ENCODE data around the gene COL10A1.
"Not testable (repeated sequence)": the region's sequence is repeated elsewhere in the genome, so short reads cannot be mapped to it uniquely, and the experiment has no call there.

COL10A1 gene

DNA sequence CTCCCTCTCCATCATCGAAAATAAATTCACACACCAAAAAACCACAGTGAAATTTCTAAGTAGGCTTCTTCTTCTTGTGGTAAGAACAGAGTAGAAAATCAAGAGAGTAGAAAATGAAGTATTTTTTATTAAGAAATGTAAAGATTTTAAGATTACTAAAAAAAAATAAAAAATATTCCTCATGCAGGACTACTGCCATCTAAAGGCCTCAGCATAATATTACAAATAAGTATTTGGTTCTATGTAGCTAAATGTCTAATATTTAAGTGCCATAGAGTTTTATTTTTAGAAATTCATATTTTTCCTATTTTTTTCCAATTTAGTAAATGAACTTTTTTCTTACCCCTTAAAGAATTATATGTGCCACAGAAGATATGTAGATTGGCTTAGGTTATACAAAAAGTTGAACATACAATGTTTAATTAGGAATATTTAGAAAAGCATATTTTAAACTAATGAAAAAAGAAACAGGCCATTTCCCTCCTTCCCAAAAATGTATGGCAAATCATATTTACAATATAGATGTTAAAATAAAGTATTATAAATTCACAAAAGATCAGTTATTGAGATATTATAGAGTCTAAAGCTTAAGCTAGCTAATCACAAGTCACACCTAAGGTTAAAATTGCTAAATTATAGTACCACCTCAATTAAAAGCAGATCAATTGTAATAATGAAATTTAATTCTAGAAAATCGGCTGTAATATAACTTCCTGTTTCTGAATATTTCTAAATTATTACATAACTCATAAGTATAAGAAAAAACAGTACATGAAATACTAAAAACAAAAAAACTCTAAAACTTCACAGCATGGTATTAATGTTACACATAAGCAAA, 28.7 kb downstream of the COL10A1 start:
- TF ChIP-seq, protein P1, sequence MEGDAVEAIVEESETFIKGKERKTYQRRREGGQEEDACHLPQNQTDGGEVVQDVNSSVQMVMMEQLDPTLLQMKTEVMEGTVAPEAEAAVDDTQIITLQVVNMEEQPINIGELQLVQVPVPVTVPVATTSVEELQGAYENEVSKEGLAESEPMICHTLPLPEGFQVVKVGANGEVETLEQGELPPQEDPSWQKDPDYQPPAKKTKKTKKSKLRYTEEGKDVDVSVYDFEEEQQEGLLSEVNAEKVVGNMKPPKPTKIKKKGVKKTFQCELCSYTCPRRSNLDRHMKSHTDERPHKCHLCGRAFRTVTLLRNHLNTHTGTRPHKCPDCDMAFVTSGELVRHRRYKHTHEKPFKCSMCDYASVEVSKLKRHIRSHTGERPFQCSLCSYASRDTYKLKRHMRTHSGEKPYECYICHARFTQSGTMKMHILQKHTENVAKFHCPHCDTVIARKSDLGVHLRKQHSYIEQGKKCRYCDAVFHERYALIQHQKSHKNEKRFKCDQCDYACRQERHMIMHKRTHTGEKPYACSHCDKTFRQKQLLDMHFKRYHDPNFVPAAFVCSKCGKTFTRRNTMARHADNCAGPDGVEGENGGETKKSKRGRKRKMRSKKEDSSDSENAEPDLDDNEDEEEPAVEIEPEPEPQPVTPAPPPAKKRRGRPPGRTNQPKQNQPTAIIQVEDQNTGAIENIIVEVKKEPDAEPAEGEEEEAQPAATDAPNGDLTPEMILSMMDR (conservative IDR thresholded peaks at IDR 0.05): peak; percentile 83
- no peak overlapping the region for H3K27ac ChIP-seq

DNA sequence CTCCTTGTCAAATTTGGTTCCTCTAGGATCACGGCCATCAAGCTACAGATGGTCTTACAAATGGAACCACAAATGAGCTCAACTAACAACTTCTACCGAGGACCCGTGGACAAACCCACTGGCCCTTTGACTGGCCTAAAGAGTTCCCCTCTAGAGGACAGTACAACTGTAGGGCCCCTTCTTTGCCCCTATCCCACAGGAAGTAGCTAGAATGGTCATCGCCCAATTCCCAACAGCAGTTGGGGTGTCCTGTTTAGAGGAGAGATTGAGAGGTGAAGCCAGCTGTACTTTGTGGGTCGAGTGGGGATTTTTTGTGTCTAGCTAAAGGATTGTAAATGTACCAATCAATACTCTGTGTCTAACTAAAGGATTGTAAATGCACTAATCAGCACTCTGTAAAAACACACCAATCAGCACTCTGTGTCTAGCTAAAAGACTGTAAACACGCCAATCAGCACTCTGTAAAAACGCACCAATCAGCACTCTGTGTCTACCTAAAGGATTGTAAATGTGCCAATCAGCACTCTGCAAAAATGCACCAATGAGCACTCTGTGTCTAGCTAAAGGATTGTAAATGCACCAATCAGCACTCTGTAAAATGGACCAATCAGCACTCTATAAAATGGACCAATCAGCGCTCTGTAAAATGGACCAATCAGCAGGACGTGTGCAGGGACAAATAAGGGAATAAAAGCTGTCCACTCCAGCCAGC, 29.7 kb downstream of the COL10A1 start:
- not testable (repeated sequence) for H3K27ac ChIP-seq

DNA sequence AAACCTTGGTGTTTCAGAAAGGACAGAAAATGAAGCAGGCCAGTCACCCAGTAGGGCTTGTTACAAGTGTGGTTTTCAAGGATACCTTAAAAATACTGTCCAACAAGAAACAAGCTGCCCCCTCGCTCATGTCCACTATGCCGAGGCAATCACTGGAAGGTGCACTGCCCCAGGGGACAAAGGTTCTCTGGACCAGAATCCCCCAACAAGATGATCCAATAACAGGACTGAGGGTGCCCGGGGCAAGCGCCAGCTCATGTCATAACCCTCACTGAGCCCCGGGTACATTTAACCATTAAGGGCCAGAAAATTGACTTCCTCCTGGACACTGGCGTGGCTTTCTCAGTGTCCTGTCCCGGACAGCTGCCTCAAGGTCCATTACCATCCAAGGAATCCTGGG, 31.9 kb downstream of the COL10A1 start:
- TF ChIP-seq, protein P1 (conservative IDR thresholded peaks at IDR 0.05): no peak
- no peak overlapping the region for H3K27ac ChIP-seq

DNA sequence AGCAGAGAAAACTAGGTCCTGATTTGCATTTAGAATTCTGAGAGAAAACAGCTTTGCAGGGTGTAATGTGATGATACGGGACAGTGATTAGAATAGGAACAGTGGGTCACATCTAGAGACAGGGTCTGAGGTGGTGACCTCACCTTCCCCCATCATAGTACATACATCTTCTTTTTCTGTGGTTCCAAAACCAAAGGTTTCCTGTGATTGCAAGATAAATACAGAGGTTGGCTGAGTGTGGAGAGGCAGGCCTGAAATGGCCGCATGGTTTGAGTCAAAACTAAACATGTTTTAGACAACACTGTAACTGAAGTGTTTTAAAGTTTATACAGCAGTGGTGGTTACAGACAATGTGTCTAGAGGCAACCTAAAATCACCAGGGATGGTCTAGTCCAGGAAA, 35.7 kb downstream of the COL10A1 start:
- TF ChIP-seq, protein P1 (conservative IDR thresholded peaks at IDR 0.05): no peak
- H3K27ac ChIP-seq: no peak overlapping the region

DNA sequence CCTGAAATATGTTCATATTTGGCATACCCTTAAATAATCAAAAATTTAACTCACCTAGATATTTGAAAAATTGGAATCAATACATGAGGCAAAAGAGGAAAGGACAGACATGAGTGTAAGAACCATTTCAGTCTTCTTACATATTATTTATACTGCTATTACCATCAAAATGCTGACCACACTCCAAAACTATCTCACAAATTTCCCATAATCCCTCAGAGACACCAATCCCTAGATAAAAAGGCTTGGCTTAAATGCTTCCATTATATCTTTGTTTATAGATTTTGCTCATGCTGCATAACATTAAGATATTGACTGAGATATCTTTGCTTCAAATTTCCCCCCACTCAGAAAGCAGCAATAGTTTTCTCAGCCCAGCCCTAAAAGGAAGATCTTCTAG, 37.0 kb downstream of the COL10A1 start:
- TF ChIP-seq, protein P1 (conservative IDR thresholded peaks at IDR 0.05): no peak
- H3K27ac ChIP-seq: no peak overlapping the region

DNA sequence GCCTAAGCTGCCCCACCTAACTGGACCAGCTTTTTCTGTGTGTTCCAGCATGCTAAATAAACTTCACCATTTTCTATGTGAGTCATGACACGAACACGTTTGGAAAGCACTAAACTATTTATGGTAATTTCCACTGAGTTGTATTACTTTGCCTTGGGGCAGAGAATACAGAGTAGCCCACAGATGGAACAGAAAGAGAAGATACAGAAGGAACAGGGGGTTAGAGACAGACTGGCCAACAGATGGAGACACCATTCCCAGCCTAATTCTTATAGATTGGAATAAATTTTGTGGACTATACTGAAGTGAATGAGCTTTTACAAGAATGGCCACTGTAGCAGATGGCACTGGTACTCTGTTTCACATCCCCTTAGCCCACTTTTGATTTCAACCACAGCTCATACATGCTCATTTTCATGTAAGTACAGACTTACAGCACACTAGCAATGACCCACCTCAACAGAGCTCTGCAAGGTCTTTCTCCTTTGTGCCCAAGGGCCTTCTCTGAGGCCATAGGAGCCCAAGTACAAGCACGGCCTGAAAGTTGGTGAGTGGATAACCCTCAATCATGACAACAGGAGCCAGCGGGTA, 38.4 kb downstream of the COL10A1 start:
- TF ChIP-seq, protein P1 (conservative IDR thresholded peaks at IDR 0.05): no peak
- no peak overlapping the region for H3K27ac ChIP-seq

DNA sequence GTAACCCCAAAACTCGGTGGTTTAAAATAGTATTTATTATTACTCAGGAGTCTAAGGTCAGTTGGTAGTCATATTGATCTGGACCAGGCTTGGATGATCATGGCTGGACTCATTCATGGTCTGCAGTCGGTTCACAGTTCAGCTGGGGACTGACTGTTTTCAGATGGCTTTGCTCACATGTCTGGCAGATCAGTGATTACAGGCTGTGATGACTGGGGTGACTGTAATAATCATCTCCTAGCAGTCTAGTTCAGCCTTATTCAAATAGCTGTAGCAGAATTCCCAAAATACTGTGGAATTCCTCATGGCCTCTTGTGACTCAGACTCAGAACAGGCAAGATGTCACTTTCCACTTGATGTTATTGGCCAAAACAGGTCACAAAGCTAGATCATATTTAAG, 41.6 kb downstream of the COL10A1 start:
- TF ChIP-seq, protein P1 (conservative IDR thresholded peaks at IDR 0.05): no peak
- H3K27ac ChIP-seq: no peak overlapping the region

All from VCaP (cell line).